Measurements from ENCODE around the gene OLFML2B.

The OLFML2B gene

DNA sequence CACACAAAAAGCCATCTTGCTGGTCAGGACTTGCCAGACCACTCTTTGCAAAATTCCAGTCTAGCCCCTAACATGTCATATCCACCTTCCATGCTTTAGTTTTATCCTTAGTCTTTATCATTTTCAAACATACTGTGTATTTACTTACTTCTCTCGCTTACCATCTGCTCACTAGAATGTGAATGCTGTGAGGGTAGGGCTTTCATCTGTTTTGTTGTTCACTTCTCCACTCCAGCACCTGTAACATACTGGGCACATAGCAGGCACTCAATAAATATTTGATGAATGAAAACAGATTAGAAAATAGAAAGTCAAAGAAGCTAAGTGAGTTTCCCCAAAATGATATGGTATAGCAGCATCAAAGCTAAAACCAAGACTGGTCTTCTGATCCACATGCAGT, 79.9 kb downstream of the OLFML2B start:
- DNase-seq: no peak

DNA sequence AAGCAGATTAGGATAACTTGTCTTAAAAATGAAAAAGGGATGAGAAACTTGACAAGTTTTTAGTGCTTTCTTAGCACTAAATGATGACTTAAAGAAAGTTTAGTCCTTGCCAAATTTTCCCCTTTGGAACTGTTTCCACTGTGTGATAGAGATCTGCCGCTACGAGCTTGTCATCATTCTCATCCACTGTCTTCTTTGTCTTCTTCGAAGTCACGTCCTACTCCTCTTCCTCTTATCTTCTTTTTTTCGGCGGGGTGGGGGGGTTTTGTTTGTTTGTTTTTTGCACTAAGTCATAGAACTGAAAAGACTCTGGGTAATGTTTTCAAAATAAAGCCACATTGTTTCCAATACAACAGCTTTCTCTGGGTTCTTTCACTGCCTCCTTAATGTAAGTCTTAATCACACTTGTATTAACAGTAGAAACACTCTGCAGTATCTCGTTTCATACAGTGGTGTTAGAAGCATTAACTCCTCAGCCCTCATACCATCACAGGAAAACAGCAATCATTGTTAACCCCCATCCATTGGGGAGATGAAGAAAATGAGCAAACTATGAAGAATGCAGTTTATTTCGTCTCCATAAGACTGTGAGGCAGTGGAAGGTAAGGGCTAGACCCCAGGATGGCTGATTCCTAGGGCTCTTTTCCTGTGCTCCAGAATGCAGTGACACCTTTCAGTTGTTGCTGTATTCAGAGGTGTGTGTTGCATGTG, 81.8 kb downstream of the OLFML2B start:
- no peak for DNase-seq

DNA sequence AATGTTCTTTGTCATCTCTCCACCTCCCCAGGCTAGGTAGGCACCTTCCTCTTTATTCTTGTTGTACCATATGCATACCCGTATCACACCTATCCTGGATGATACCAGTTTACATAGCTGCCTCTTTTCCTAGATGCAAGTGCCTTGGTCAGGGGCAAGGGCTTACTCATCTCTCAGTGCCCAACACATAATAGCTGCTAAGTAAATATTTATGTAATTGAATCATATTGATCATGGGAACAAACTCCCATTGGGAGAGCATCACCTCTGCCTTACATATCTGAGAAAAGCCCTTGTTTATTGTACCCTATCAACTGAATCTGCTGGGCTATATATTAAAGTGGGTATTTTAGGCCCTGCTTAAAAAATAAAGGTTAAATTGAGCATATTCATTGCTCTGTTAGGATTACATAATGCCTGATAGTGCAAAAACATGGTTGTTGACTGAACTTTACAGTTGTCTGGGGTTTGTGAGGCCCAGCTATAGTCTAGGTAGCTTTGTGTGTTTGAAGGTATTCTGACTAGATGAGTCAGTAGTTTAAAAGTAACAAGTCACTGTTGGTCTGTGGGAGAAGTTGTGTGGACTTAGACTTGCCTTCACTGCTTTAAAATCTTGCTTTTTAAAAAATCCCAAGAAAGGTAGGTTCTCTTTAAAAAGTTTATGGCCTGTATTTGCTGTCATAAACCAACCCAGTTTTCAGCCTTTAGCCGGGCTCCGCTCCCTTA, 82.6 kb downstream of the OLFML2B start:
- no peak for DNase-seq

DNA sequence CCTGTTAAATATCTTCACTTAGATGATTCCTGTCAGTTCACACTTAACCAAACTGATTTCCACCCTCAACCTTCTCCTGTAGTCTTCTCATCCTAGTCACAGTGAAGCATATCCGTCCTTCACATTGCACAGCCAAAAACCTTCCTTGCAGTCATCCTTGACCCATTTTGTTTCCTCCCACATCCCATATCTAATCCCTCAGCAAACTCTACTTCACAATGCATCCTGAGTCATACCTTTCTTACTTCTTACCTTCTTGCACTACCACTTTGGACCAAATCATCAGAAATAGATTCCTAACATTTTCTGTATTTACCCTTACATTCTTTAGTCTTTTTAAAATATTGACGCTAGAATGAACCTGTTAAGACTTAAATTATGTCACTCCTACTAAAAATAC, 86.9 kb downstream of the OLFML2B start:
- DNase-seq: no peak

DNA sequence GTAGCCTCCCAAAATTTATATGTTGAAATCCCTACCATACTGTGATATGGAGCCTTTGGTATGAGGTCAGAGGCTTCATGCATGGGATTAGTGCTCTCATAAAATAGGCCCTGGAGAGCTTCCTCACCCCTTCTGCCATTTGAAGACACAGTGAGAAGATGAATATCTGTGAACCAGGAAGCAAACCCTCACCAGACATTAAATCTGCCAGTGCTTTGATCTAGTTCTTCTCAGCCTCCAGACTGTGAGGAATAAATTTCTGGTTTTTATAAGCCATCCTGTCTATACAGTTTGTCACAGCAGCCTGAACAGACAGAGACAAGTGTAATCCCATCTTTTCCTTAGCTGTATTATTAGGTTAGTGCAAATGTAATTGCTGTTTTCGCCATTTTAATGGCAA, 88.4 kb downstream of the OLFML2B start:
- no peak for DNase-seq

DNA sequence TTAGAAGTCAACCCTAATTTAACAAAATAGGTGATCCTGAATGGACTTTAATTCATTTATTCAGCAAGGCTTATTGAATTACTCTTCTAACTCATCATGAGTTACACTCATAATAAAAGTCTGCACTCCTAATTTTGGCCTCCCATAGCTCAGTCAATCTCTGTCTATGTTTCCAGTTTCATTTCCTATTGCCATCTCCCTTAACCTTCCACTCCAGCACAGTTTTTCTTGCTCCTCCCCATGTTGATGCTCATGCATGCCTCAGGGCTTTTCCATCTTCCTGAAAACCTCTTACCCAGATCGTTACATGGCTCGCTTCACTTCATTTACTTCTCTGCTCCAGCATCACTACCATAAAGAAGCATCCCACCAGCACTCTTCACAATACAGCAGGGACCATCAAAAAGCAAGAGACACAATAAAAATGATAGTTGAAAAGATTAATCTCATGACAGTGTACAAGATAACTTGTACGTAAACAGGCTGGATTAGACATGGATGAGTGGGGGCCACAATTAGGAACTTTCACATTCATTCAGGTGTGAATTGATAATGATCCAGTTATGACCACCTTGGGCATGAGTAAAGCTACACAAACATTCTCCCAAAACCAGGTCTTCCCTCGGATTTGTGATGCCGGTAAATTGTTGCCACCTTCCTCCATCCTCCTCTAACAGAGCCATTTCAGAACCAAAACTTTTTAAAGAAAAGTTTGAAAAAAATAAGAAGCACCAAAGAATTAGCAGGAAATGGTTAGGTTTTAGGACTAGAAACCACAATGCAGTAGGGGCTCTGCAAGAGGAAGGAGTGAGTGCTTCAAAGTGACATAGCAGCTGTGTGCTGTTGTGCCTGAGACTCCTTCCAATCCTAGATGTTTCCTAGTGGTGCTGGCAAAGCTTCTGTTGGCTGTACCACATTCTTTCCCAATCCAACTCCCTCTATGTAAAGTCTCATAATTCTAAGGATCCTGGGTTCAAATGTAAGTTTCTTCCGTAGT, 89.8 kb downstream of the OLFML2B start:
- DNase-seq: peak in 1 of 2 donors; percentile 63

Measured in bone marrow (tissue), 2 donors.